HCT116 (cell line): ENCODE data around the gene ZBED5. TPM values are rescaled to one million over a fixed set of nuclear protein-coding genes. Genes with fewer than 3 reads are reported as not detected.

Source experiments
- ATAC-seq: fragments of 200-7000 bp; cut with Tn5 transposase; 2 replicates; pipeline ENCODE4 v1.9.1; 2020; ENCODE audit warnings: mild to moderate bottlenecking, moderate library complexity
- BruUV-seq: library from RNA; stranded (reverse); fragments of 400-500 nt; replicated peaks from 2 replicates; lab custom pipeline; 2021; lab: Mats Ljungman, UMichigan
- CTCF ChIA-PET: fragments of 300-600 bp; sonication (Branson Sonifier 250); formaldehyde crosslinking; loops from one replicate; lab custom pipeline; 2021; ENCODE audit warnings: antibody characterized with exemption; lab: Charles Lee
- POLR2A ChIA-PET: fragments of 300-600, 350-600 bp; sonication (Branson Sonifier 250); formaldehyde crosslinking; loops from one replicate; lab custom pipeline; 2021; ENCODE audit warnings: antibody characterized with exemption; lab: Charles Lee
- RAD21 ChIA-PET, 2 experiments: fragments of 300-600 bp; sonication (Branson Sonifier 250); formaldehyde crosslinking; loops; one replicate each; lab custom pipeline; 2023; ENCODE audit warnings: low total read pairs in 2 of 2; ENCODE audit not compliant: uncharacterized antibody in 2 of 2, unreplicated experiment in 2 of 2, low non-redundant PET in 1 of 2; lab: Charles Lee
- DNase-seq: peaks from one replicate; pipeline ENCODE4 v3.0.0-alpha.2; 2010; ENCODE audit warnings: low read depth, low spot score
- H2AFZ ChIP-seq: fragments of 200-600 bp; shearing (Covaris generic), sonication (generic); 2 replicates; pipeline ENCODE4 v1.6.1; 2017; ENCODE audit warnings: low read depth, mixed run types, mixed read lengths, antibody characterized with exemption, low read length; ENCODE audit not compliant: poor library complexity, severe bottlenecking
- H3K27ac ChIP-seq: 2 replicates; pipeline ENCODE4 v1.5.1; 2012; ENCODE audit warnings: low read depth, low read length
- H3K27me3 ChIP-seq: fragments of 200-600 bp; sonication (generic); 2 replicates; pipeline ENCODE4 v1.6.1; 2016; ENCODE audit warnings: mixed run types, low read length, mixed read lengths; ENCODE audit not compliant: insufficient read depth
- H3K36me3 ChIP-seq, 2 experiments: fragments of 200-500 bp in 1 of 2; fragments of 200-600 bp in 1 of 2; sonication (Bioruptor generic) in 1 of 2; sonication (generic) in 1 of 2; 2 replicates each; pipeline versions ENCODE4 v1.5.1 to v1.6.1; 2014 to 2016; ENCODE audit warnings: low read length in 2 of 2, inconsistent platforms in 1 of 2, mixed read lengths in 1 of 2, mixed run types in 1 of 2; ENCODE audit not compliant: insufficient read depth in 2 of 2, control insufficient read depth in 1 of 2
- H3K4me1 ChIP-seq, 2 experiments: fragments of 200-600 bp in 1 of 2; sonication (generic) in 1 of 2; 2 replicates each; pipeline versions ENCODE4 v1.5.1 to v1.6.1; 2012 to 2017; ENCODE audit warnings: low read length in 2 of 2, inconsistent platforms in 1 of 2, mild to moderate bottlenecking in 1 of 2, mixed read lengths in 1 of 2, mixed run types in 1 of 2, moderate library complexity in 1 of 2; ENCODE audit not compliant: insufficient read depth in 2 of 2, control insufficient read depth in 1 of 2
- H3K4me2 ChIP-seq: fragments of 200-600 bp; sonication (generic); 2 replicates; pipeline ENCODE4 v1.6.1; 2017; ENCODE audit warnings: mixed run types, low read length, mixed read lengths
- H3K4me3 ChIP-seq, 2 experiments: fragments of 200-600 bp in 1 of 2; sonication (generic) in 1 of 2; replicated peaks in 1 of 2; 2 replicates each; pipeline ENCODE4 v1.5.1; 2011 to 2016; ENCODE audit warnings: low read length in 2 of 2, control low read depth in 1 of 2, low read depth in 1 of 2, mild to moderate bottlenecking in 1 of 2, mixed read lengths in 1 of 2, mixed run types in 1 of 2
- H3K79me2 ChIP-seq: fragments of 200-600 bp; sonication (generic); 2 replicates; pipeline ENCODE4 v1.6.1; 2017; ENCODE audit warnings: mild to moderate bottlenecking, mixed run types, low read length, moderate library complexity, mixed read lengths; ENCODE audit not compliant: insufficient read depth
- H3K9ac ChIP-seq: fragments of 200-600 bp; sonication (generic); 2 replicates; pipeline ENCODE4 v1.6.1; 2016; ENCODE audit warnings: low read length, mixed read lengths
- H3K9me2 ChIP-seq: fragments of 200-600 bp; sonication (generic), shearing (Covaris generic); 2 replicates; pipeline ENCODE4 v1.6.1; 2017; ENCODE audit warnings: mixed run types, mild to moderate bottlenecking, moderate library complexity; ENCODE audit not compliant: insufficient read depth
- H3K9me3 ChIP-seq, 2 experiments: fragments of 200-500 bp in 1 of 2; fragments of 200-600 bp in 1 of 2; sonication (Bioruptor generic) in 1 of 2; sonication (generic) in 1 of 2; 2 replicates each; pipeline ENCODE4 v1.6.1; 2014 to 2017; ENCODE audit warnings: low read length in 2 of 2, mixed read lengths in 2 of 2, inconsistent platforms in 1 of 2, low read depth in 1 of 2, mild to moderate bottlenecking in 1 of 2, mixed run types in 1 of 2, moderate library complexity in 1 of 2; ENCODE audit not compliant: control insufficient read depth in 1 of 2, insufficient read depth in 1 of 2
- H4K20me1 ChIP-seq: fragments of 200-600 bp; sonication (generic), shearing (Covaris generic); 2 replicates; pipeline ENCODE4 v1.6.1; 2017; ENCODE audit warnings: mixed run types, mild to moderate bottlenecking, moderate library complexity; ENCODE audit not compliant: insufficient read depth
- CBX3 ChIP-seq: IDR thresholded peaks from 2 replicates; pipeline ENCODE4 v1.6.1; 2012; ENCODE audit warnings: low read depth
- CEBPB ChIP-seq: IDR thresholded peaks from 2 replicates; pipeline ENCODE4 v1.6.1; 2012; ENCODE audit warnings: low read depth
- EZH2phosphoT487 ChIP-seq: fragments of 200-600 bp; IDR thresholded peaks from 2 replicates; pipeline ENCODE4 v1.6.1; 2018; ENCODE audit warnings: antibody characterized with exemption, borderline replicate concordance
- FOSL1 ChIP-seq: IDR thresholded peaks from 2 replicates; pipeline ENCODE4 v1.6.1; 2012; ENCODE audit warnings: low read depth
- POLR2A ChIP-seq: IDR thresholded peaks from 2 replicates; pipeline ENCODE4 v1.7.0; 2011; ENCODE audit warnings: borderline replicate concordance; ENCODE audit not compliant: insufficient read depth, insufficient read length; ENCODE audit errors: extremely low read depth
- POLR2AphosphoS5 ChIP-seq: IDR thresholded peaks from 2 replicates; pipeline ENCODE4 v1.6.1; 2011; ENCODE audit warnings: mild to moderate bottlenecking, low read depth, low read length, moderate library complexity
- SP1 ChIP-seq: IDR thresholded peaks from 2 replicates; pipeline ENCODE4 v1.6.1; 2012; ENCODE audit warnings: low read depth
- SRF ChIP-seq: IDR thresholded peaks from 2 replicates; pipeline ENCODE4 v1.6.1; 2012; ENCODE audit warnings: low read depth
- TCF7L2 ChIP-seq: IDR thresholded peaks from 2 replicates; pipeline ENCODE4 v1.7.0; 2011; ENCODE audit warnings: borderline replicate concordance, inconsistent platforms; ENCODE audit not compliant: insufficient read depth, insufficient read length; ENCODE audit errors: extremely low read depth
- YY1 ChIP-seq: IDR thresholded peaks from 2 replicates; pipeline ENCODE4 v1.6.1; 2011; ENCODE audit warnings: low read length, low read depth, moderate library complexity, mild to moderate bottlenecking; ENCODE audit not compliant: insufficient replicate concordance; ENCODE audit errors: extremely low read depth
- ZFX ChIP-seq: fragments of 450-650 bp; IDR thresholded peaks from 2 replicates; pipeline ENCODE4 v1.6.1; 2017
- intact Hi-C: fragments of 100-400 bp; cut with micrococcal nuclease; formaldehyde crosslinking; loops from 2 replicates; pipeline ENCODE4 v1.10.0; 2022
- total RNA-seq: library from RNA; stranded (reverse); gene quantifications from one replicate; pipeline ENCODE4 v1.2.1, GENCODE V29; 2021; ENCODE audit not compliant: unreplicated experiment
- TF ChIP-seq, protein P1 (sequence below): IDR thresholded peaks from 2 replicates; pipeline ENCODE4 v1.6.1; 2012
- TF ChIP-seq, protein P2 (sequence below): IDR thresholded peaks from 2 replicates; pipeline ENCODE4 v1.6.1; 2011; ENCODE audit warnings: mild to moderate bottlenecking, low read length, moderate library complexity; ENCODE audit not compliant: insufficient replicate concordance; ENCODE audit errors: extremely low read depth
- TF ChIP-seq, protein P3 (sequence below), 3 experiments: fragments of 200-600 bp in 1 of 3; sonication (generic) in 1 of 3; IDR thresholded peaks in 2 of 3; conservative IDR thresholded peaks in 1 of 3; 2 replicates each; pipeline ENCODE4 v1.5.1; 2012 to 2017; ENCODE audit warnings: low read depth in 2 of 3, low read length in 2 of 3, antibody characterized with exemption in 1 of 3, borderline replicate concordance in 1 of 3, control low read depth in 1 of 3, mild to moderate bottlenecking in 1 of 3, mixed read lengths in 1 of 3, mixed run types in 1 of 3, moderate library complexity in 1 of 3; ENCODE audit not compliant: insufficient read depth in 1 of 3
- TF ChIP-seq, protein P4 (sequence below): IDR thresholded peaks from 2 replicates; pipeline ENCODE4 v1.6.1; 2012; ENCODE audit warnings: low read depth
- TF ChIP-seq, protein P5 (sequence below): IDR thresholded peaks from 2 replicates; pipeline ENCODE4 v1.6.1; 2012

The ZBED5 gene
- total RNA-seq, 1 experiment from 2014 or later: 26.8 TPM

DNA sequence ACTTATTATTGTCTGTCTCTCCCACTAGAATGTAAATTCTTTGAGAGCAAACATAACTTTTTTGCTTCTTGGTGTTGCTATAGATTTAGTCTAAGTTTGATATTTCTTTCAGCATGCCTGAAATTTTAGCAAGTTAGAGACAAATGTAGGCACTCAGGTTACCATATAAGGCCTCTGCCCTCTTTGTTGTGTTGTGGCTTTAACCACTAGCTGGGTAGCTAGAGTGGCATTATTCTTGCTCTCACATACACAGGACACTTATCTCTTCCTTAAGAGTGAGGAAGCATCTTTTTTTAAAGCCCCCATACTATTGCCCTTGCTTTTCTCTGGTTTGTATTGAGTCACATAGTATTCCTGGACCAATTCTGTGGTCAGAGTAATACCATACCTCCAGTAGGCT is 11.2 kb downstream of the ZBED5 start:
- Histone ChIP-seq H3K27me3 (no peaks in the 10 kb centered on the region), H3K4me2 (no peak overlapping the region), H3K9me3 (no peaks in the 10 kb centered on the region), H3K36me3 (no peaks in the 10 kb centered on the region), H2AFZ (no peak overlapping the region), H3K4me3 (no peak overlapping the region), H3K79me2 (no peaks in the 10 kb centered on the region), H3K27ac (no peak overlapping the region), H3K9ac (no peak overlapping the region), H4K20me1 (no peaks in the 10 kb centered on the region), H3K4me1 (peaks cover 0 to 5% of the 10 kb centered on the region in 2 experiments; a peak in 1 of 4 replicates), H3K9me2 (no peaks in the 10 kb centered on the region)
- ChIA-PET POLR2A (interaction anchor here (0.6 to 1.5 kb wide), 2 partner anchors 36 to 37 kb away, joined by 3 to 5 read pairs; partner anchors contain the start of gene EIF4G2), RAD21 (no interaction called here), CTCF (no interaction called here)
- TF ChIP-seq, protein P1, sequence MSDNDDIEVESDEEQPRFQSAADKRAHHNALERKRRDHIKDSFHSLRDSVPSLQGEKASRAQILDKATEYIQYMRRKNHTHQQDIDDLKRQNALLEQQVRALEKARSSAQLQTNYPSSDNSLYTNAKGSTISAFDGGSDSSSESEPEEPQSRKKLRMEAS: no peak
- TF ChIP-seq CEBPB: no peak
- TF ChIP-seq, protein P2, sequence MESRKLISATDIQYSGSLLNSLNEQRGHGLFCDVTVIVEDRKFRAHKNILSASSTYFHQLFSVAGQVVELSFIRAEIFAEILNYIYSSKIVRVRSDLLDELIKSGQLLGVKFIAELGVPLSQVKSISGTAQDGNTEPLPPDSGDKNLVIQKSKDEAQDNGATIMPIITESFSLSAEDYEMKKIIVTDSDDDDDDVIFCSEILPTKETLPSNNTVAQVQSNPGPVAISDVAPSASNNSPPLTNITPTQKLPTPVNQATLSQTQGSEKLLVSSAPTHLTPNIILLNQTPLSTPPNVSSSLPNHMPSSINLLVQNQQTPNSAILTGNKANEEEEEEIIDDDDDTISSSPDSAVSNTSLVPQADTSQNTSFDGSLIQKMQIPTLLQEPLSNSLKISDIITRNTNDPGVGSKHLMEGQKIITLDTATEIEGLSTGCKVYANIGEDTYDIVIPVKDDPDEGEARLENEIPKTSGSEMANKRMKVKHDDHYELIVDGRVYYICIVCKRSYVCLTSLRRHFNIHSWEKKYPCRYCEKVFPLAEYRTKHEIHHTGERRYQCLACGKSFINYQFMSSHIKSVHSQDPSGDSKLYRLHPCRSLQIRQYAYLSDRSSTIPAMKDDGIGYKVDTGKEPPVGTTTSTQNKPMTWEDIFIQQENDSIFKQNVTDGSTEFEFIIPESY: no peak
- no peak for TF ChIP-seq SRF
- no peak for TF ChIP-seq ZFX
- TF ChIP-seq, protein P3, sequence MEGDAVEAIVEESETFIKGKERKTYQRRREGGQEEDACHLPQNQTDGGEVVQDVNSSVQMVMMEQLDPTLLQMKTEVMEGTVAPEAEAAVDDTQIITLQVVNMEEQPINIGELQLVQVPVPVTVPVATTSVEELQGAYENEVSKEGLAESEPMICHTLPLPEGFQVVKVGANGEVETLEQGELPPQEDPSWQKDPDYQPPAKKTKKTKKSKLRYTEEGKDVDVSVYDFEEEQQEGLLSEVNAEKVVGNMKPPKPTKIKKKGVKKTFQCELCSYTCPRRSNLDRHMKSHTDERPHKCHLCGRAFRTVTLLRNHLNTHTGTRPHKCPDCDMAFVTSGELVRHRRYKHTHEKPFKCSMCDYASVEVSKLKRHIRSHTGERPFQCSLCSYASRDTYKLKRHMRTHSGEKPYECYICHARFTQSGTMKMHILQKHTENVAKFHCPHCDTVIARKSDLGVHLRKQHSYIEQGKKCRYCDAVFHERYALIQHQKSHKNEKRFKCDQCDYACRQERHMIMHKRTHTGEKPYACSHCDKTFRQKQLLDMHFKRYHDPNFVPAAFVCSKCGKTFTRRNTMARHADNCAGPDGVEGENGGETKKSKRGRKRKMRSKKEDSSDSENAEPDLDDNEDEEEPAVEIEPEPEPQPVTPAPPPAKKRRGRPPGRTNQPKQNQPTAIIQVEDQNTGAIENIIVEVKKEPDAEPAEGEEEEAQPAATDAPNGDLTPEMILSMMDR (IDR thresholded peaks at IDR 0.05 in 2 of 3, conservative IDR thresholded peaks at IDR 0.05 in 1 of 3; ENCODE audit: borderline replicate concordance in 1 of 3, insufficient read depth in 1 of 3, low read depth in 2 of 3, low read length in 2 of 3): no peak
- no peak for TF ChIP-seq SP1
- no peak for TF ChIP-seq POLR2AphosphoS5
- TF ChIP-seq, protein P4, sequence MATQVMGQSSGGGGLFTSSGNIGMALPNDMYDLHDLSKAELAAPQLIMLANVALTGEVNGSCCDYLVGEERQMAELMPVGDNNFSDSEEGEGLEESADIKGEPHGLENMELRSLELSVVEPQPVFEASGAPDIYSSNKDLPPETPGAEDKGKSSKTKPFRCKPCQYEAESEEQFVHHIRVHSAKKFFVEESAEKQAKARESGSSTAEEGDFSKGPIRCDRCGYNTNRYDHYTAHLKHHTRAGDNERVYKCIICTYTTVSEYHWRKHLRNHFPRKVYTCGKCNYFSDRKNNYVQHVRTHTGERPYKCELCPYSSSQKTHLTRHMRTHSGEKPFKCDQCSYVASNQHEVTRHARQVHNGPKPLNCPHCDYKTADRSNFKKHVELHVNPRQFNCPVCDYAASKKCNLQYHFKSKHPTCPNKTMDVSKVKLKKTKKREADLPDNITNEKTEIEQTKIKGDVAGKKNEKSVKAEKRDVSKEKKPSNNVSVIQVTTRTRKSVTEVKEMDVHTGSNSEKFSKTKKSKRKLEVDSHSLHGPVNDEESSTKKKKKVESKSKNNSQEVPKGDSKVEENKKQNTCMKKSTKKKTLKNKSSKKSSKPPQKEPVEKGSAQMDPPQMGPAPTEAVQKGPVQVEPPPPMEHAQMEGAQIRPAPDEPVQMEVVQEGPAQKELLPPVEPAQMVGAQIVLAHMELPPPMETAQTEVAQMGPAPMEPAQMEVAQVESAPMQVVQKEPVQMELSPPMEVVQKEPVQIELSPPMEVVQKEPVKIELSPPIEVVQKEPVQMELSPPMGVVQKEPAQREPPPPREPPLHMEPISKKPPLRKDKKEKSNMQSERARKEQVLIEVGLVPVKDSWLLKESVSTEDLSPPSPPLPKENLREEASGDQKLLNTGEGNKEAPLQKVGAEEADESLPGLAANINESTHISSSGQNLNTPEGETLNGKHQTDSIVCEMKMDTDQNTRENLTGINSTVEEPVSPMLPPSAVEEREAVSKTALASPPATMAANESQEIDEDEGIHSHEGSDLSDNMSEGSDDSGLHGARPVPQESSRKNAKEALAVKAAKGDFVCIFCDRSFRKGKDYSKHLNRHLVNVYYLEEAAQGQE: no peak
- TF ChIP-seq EZH2phosphoT487: no peak
- TF ChIP-seq, protein P5, sequence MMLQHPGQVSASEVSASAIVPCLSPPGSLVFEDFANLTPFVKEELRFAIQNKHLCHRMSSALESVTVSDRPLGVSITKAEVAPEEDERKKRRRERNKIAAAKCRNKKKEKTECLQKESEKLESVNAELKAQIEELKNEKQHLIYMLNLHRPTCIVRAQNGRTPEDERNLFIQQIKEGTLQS: no peak
- no peak for TF ChIP-seq TCF7L2
- no peak for TF ChIP-seq POLR2A
- no peak for TF ChIP-seq CBX3
- no peak for TF ChIP-seq FOSL1
- no peak for TF ChIP-seq YY1
- intact Hi-C loops: no loop called here
- DNase-seq (no peak), ATAC-seq (no peak)
- BruUV-seq: no TSS peak
